ENCODE results near the gene HIP1R.
A peak's percentile ranks its signal among the peaks of the same experiment; 100 is the strongest.

The HIP1R gene

DNA sequence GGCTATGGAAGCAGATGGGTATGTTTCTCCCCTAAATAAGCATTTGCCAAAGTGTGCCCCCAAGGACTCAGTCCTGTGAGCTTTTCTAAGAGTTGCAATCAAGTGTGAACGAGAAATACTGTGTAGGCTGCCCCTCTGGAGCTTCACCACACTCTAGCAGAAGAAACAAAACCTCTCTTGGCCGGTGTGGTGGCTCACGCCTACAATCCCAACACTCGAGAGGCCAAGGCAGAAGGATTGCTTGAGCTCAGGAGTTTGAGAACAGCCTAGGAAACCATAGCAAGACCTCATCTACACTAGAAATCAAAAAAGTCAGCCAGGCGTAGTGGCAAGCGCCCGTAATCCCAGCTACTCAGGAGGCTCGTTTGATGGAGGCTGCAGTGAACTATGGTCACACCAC is 50.9 kb downstream of the HIP1R start:
- Histone ChIP-seq H3K4me2 (ENCODE audit: low read length) (no peak overlapping the region), H3F3A (ENCODE audit: control insufficient read depth, insufficient read depth) (peaks cover 16% of the 10 kb centered on the region), H3K36me3 (ENCODE audit: control insufficient read depth, low read length) (no peaks in the 10 kb centered on the region), H4K20me1 (ENCODE audit: control insufficient read depth, insufficient read depth, low read depth, low read length) (no peaks in the 10 kb centered on the region), H3K27ac (ENCODE audit: low read depth, low read length) (no peak overlapping the region), H3K9me3 (ENCODE audit: control insufficient read depth, insufficient read depth, low read length) (no peaks in the 10 kb centered on the region), H3K9me2 (replicated peaks; ENCODE audit: control insufficient read depth, low read length) (no peaks in the 10 kb centered on the region), H3K4me1 (ENCODE audit: control insufficient read depth, low read length) (peaks cover 57% of the 10 kb centered on the region), H3K27me3 (ENCODE audit: control insufficient read depth, low read length) (no peaks in the 10 kb centered on the region), H3K79me2 (ENCODE audit: control insufficient read depth, low read length) (no peaks in the 10 kb centered on the region; the same call in 1 of the 2 replicates), H3K4me3 (ENCODE audit: low read length) (no peak overlapping the region)
- TF ChIP-seq, protein P1, sequence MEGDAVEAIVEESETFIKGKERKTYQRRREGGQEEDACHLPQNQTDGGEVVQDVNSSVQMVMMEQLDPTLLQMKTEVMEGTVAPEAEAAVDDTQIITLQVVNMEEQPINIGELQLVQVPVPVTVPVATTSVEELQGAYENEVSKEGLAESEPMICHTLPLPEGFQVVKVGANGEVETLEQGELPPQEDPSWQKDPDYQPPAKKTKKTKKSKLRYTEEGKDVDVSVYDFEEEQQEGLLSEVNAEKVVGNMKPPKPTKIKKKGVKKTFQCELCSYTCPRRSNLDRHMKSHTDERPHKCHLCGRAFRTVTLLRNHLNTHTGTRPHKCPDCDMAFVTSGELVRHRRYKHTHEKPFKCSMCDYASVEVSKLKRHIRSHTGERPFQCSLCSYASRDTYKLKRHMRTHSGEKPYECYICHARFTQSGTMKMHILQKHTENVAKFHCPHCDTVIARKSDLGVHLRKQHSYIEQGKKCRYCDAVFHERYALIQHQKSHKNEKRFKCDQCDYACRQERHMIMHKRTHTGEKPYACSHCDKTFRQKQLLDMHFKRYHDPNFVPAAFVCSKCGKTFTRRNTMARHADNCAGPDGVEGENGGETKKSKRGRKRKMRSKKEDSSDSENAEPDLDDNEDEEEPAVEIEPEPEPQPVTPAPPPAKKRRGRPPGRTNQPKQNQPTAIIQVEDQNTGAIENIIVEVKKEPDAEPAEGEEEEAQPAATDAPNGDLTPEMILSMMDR (IDR thresholded peaks at IDR 0.05; ENCODE audit: low read depth, low read length, poor library complexity, severe bottlenecking), result no peak
- no peak for TF ChIP-seq EZH2phosphoT487 (IDR thresholded peaks at IDR 0.05; ENCODE audit: borderline replicate concordance, low read length)

DNA sequence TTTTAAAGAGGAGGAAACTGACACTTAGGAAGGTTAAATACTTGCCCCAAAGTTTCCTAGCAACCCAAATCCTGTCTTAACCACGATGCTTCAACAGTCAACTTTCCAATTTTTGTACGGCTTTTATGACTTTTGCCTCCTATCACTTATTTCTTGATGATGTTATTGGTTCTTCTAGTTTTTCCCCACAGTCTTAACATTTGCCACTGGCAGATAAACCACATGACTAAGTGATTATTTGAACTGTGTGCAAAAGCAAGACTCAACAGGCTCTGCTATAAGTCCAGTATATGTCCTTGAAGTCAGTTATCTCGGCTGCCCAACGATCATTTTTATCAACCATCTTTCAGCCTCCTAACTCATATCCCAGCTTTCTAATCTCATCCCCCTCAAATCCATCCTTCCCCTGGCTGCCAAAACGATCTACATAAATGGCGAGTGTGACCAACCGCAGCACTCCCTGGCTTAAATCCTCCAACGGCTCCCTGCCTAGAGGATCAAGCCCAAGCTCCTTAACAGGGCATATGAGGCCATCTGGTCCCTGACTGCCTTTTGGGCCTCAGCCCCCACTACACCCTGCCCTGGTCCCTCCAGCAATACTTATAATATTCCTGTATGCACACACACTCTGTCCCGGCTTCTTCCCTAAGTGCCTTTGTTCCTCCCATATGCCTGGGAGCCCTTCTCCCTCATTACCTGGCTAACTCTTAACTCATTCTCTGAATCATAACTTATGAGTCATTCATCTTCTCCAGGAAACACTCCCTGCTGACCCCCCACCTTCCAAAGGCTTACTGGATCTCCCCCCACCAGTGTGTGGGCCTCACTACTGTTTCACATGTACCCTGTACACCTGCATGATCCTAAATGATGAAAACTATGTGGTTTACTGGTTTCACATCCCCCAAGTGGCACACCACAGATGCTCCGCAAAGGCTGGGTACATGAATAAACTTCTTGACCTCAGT is 51.9 kb downstream of the HIP1R start:
- H3K4me3 ChIP-seq (ENCODE audit: low read length), result peak overlapping the region; percentile 66
- no peaks in the 10 kb centered on the region for H3K36me3 ChIP-seq (ENCODE audit: control insufficient read depth, low read length)
- H3K79me2 ChIP-seq (ENCODE audit: control insufficient read depth, low read length), result no peaks in the 10 kb centered on the region; the same call in 1 of the 2 replicates
- H4K20me1 ChIP-seq (ENCODE audit: control insufficient read depth, insufficient read depth, low read depth, low read length), result no peaks in the 10 kb centered on the region
- peak overlapping the region; percentile 44 for H3K27ac ChIP-seq (ENCODE audit: low read depth, low read length)
- no peaks in the 10 kb centered on the region; the same call in 1 of the 2 replicates for H3K27me3 ChIP-seq (ENCODE audit: control insufficient read depth, low read length)
- peak overlapping the region; percentile 82 for H3K4me2 ChIP-seq (ENCODE audit: low read length)
- H3F3A ChIP-seq (ENCODE audit: control insufficient read depth, insufficient read depth), result peaks cover 15% of the 10 kb centered on the region
- H3K9me2 ChIP-seq (replicated peaks; ENCODE audit: control insufficient read depth, low read length), result no peaks in the 10 kb centered on the region
- TF ChIP-seq, protein P1 (IDR thresholded peaks at IDR 0.05; ENCODE audit: low read depth, low read length, poor library complexity, severe bottlenecking), result no peak
- no peak for TF ChIP-seq EZH2phosphoT487 (IDR thresholded peaks at IDR 0.05; ENCODE audit: borderline replicate concordance, low read length)
- no peaks in the 10 kb centered on the region for H3K9me3 ChIP-seq (ENCODE audit: control insufficient read depth, insufficient read depth, low read length)
- peaks cover 54% of the 10 kb centered on the region for H3K4me1 ChIP-seq (ENCODE audit: control insufficient read depth, low read length)

DNA sequence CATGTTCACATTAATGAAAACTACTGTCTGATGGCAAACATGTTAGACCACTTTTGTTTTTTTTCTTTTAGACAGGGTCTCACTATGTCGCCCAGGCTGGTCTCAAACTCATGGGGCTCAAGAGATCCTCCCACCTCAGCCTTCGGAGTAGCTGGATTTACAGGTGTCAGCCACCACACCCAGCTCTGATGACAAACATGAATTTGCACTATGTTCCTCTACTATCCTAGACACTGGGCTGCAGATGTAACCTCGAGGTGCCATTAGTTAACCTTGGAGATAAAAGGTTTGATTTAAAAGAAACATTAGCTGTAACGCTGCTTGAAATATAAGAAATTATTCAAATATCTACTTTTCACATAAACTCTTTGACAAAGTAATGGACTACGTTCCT is 52.6 kb downstream of the HIP1R start:
- H4K20me1 ChIP-seq (ENCODE audit: control insufficient read depth, insufficient read depth, low read depth, low read length), result no peaks in the 10 kb centered on the region
- peaks cover 14% of the 10 kb centered on the region for H3F3A ChIP-seq (ENCODE audit: control insufficient read depth, insufficient read depth)
- no peaks in the 10 kb centered on the region for H3K36me3 ChIP-seq (ENCODE audit: control insufficient read depth, low read length)
- H3K9me2 ChIP-seq (replicated peaks; ENCODE audit: control insufficient read depth, low read length), result no peaks in the 10 kb centered on the region
- no peaks in the 10 kb centered on the region; the same call in 1 of the 2 replicates for H3K79me2 ChIP-seq (ENCODE audit: control insufficient read depth, low read length)
- no peak for TF ChIP-seq EZH2phosphoT487 (IDR thresholded peaks at IDR 0.05; ENCODE audit: borderline replicate concordance, low read length)
- TF ChIP-seq, protein P1 (IDR thresholded peaks at IDR 0.05; ENCODE audit: low read depth, low read length, poor library complexity, severe bottlenecking), result no peak
- H3K27me3 ChIP-seq (ENCODE audit: control insufficient read depth, low read length), result no peaks in the 10 kb centered on the region; the same call in 1 of the 2 replicates
- peak overlapping the region; percentile 66 for H3K4me3 ChIP-seq (ENCODE audit: low read length)
- peak overlapping the region; percentile 82 for H3K4me2 ChIP-seq (ENCODE audit: low read length)
- peaks cover 53% of the 10 kb centered on the region for H3K4me1 ChIP-seq (ENCODE audit: control insufficient read depth, low read length)
- H3K27ac ChIP-seq (ENCODE audit: low read depth, low read length), result peak overlapping the region; percentile 44
- H3K9me3 ChIP-seq (ENCODE audit: control insufficient read depth, insufficient read depth, low read length), result no peaks in the 10 kb centered on the region

Measured in DOHH2 (cell line).